GM23248 (cell line): Measurements from ENCODE around the gene JUN. TPM values are rescaled to one million over a fixed set of nuclear protein-coding genes. Genes with fewer than 3 reads are reported as not detected.
A peak's percentile ranks its signal among the peaks of the same experiment; 100 is the strongest.

Experiments used
- DNase-seq: peaks from one replicate; pipeline ENCODE4 v3.0.0-alpha.2; 2015
- H2AFZ ChIP-seq: fragments of 200-600 bp; sonication (generic); 2 replicates; pipeline ENCODE4 v1.6.1; 2016; ENCODE audit warnings: antibody characterized with exemption
- H3F3A ChIP-seq: fragments of 200-600 bp; sonication (generic); 2 replicates; pipeline ENCODE4 v1.6.1; 2016; ENCODE audit warnings: mild to moderate bottlenecking, antibody characterized with exemption, mixed run types; ENCODE audit not compliant: insufficient read depth
- H3K27ac ChIP-seq: fragments of 200-600 bp; sonication (generic); 2 replicates; pipeline ENCODE4 v1.5.1; 2016; ENCODE audit warnings: mild to moderate bottlenecking
- H3K27me3 ChIP-seq: fragments of 200-600 bp; sonication (generic); replicated peaks from 2 replicates; pipeline ENCODE4 v1.6.1; 2016; ENCODE audit warnings: mild to moderate bottlenecking; ENCODE audit not compliant: insufficient read depth
- H3K36me3 ChIP-seq: fragments of 200-600 bp; sonication (generic); 2 replicates; pipeline ENCODE4 v1.6.1; 2016; ENCODE audit warnings: low read depth, mild to moderate bottlenecking
- H3K4me1 ChIP-seq: fragments of 200-600 bp; sonication (generic); 2 replicates; pipeline ENCODE4 v1.6.1; 2016; ENCODE audit warnings: mild to moderate bottlenecking; ENCODE audit not compliant: insufficient read depth
- H3K4me2 ChIP-seq: fragments of 200-600 bp; sonication (generic); one replicate; pipeline ENCODE4 v1.6.1; 2016; ENCODE audit warnings: mild to moderate bottlenecking; ENCODE audit not compliant: unreplicated experiment
- H3K4me3 ChIP-seq: fragments of 200-600 bp; sonication (generic); 2 replicates; pipeline ENCODE4 v1.5.1; 2016; ENCODE audit warnings: mild to moderate bottlenecking
- H3K79me2 ChIP-seq: fragments of 200-600 bp; sonication (generic); 2 replicates; pipeline ENCODE4 v1.6.1; 2016; ENCODE audit warnings: mild to moderate bottlenecking; ENCODE audit not compliant: insufficient read depth
- H3K9ac ChIP-seq: fragments of 200-600 bp; sonication (generic); 2 replicates; pipeline ENCODE4 v1.6.1; 2016; ENCODE audit warnings: mild to moderate bottlenecking
- H3K9me2 ChIP-seq: fragments of 200-600 bp; sonication (generic); 2 replicates; pipeline ENCODE4 v1.6.1; 2016; ENCODE audit warnings: mixed run types, mild to moderate bottlenecking, moderate library complexity; ENCODE audit not compliant: insufficient read depth
- H3K9me3 ChIP-seq: fragments of 200-600 bp; sonication (generic); one replicate; pipeline ENCODE4 v1.6.1; 2017; ENCODE audit warnings: low read depth
- H4K20me1 ChIP-seq: fragments of 200-600 bp; sonication (generic); 2 replicates; pipeline ENCODE4 v1.6.0; 2016; ENCODE audit not compliant: insufficient read depth
- EZH2 ChIP-seq: fragments of 200-600 bp; sonication (generic); IDR thresholded peaks from 2 replicates; pipeline ENCODE4 v1.6.1; 2018; ENCODE audit warnings: antibody characterized with exemption, mild to moderate bottlenecking; ENCODE audit not compliant: insufficient read depth, poor library complexity, severe bottlenecking
- EZH2phosphoT487 ChIP-seq: fragments of 200-600 bp; sonication (generic); IDR thresholded peaks from 2 replicates; pipeline ENCODE4 v1.6.1; 2018; ENCODE audit warnings: antibody characterized with exemption, moderate library complexity, mild to moderate bottlenecking, low read depth; ENCODE audit not compliant: insufficient read depth
- WGBS, 2 experiments: methylation state at CpG; one replicate each; pipeline ENCODE4 v1.1.6; 2015 to 2017; ENCODE audit warnings: low lambda C conversion rate in 2 of 2, low coverage in 1 of 2; ENCODE audit errors: missing lambda C conversion rate in 2 of 2; 5-methylcytosine and 5-hydroxymethylcytosine counted together
- in situ Hi-C: fragments of 300-500 bp; cut with MboI; formaldehyde crosslinking; loops from 2 replicates; pipeline ENCODE4 v1.15.0; 2020
- polyA plus RNA-seq: library from polyadenylated mRNA; unstranded; fragments of >200 nt; fragmentation: Nextera tagmentation; extraction: Ambion mirVana; gene quantifications from 2 replicates; pipeline ENCODE4 v1.2.1, GENCODE V29; 2016
- total RNA-seq: library from RNA; depleted of rRNA; stranded (reverse); fragments of >200 nt; shearing (Covaris generic); gene quantifications from 2 replicates; pipeline ENCODE4 v1.2.3, GENCODE V29; 2014; rRNA removed

Gene JUN
- total and polyA plus RNA-seq, 2 experiments from 2014 or later, result 45.3 to 112 TPM

DNA sequence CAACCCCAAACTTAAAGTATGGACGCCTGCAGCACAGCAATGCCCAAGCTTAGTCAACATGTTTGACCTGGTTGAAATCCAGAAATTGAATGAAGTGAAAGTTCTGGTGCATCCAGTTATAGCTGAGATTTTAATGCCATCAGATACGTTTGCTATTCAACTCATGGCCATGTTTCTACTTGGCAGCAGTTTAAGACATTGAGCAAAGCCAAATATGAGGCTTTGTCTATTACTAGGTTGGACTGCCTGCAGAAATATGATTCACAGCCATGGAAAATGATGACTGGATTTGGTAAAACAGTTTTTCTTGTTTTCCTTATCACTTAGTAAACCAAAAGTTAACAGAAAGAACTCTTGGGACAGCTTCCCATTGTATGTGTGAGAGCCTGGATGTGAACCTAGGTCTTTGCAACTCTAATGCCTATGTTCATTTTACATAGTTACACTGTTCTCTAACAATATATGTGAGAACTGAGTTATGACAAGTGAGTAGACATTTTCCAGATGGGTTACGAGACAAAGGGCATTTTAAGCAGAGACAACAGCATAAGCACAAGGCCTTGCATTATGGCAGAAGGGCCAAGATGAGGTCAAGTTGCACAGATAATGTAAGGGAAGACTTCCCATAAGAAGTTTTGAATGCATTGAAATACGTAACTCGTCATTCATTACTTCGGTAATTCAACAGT lies 51.6 kb downstream of the JUN start:
- H3K4me1 ChIP-seq, result peaks cover 17% of the 10 kb centered on the region
- no peaks in the 10 kb centered on the region for H3K79me2 ChIP-seq
- H2AFZ ChIP-seq, result 0 out of 2 replicates have a peak overlapping the region, but pooled peaks have one; percentile 23
- in situ Hi-C loops, result loop anchor here (25.0 kb wide), 1 partner anchor 1205 kb away; the partner anchor contains the start of gene CYP2J2
- no peaks in the 10 kb centered on the region for H3K36me3 ChIP-seq
- peak overlapping the region; percentile 13 for H3K4me2 ChIP-seq
- peaks cover 23% of the 10 kb centered on the region for H3F3A ChIP-seq
- no peak overlapping the region for H3K4me3 ChIP-seq
- TF ChIP-seq EZH2phosphoT487 (no peak), EZH2 (no peak)
- peak overlapping the region; percentile 77 for H3K27ac ChIP-seq
- no peaks in the 10 kb centered on the region; the same call in 1 of the 2 replicates for H3K9me2 ChIP-seq
- WGBS, 2 experiments, result 73 to 76% methylated on average over 6 of the region's 6 CpGs
- peak; percentile 76 for DNase-seq
- no peaks in the 10 kb centered on the region for H3K27me3 ChIP-seq
- H3K9ac ChIP-seq, result no peak overlapping the region
- H3K9me3 ChIP-seq, result no peaks in the 10 kb centered on the region
- H4K20me1 ChIP-seq, result no peaks in the 10 kb centered on the region

Other genes with a start within 250 kb of the JUN start
- gene OMA1, start 237.3 kb downstream of the JUN start, total RNA-seq, result 9.0 and 13.2 TPM in 2 replicates
- gene OMA1, start 237.3 kb downstream of the JUN start, polyA plus RNA-seq, result 13.8 and 14.0 TPM in 2 replicates
- gene TACSTD2, start 206.8 kb downstream of the JUN start, total RNA-seq, result 1.5 and 1.6 TPM in 2 replicates
- gene TACSTD2, start 206.8 kb downstream of the JUN start, polyA plus RNA-seq, result 1.6 and 1.8 TPM in 2 replicates
- gene MYSM1, start 84.0 kb downstream of the JUN start, total RNA-seq, result 16.4 and 24.4 TPM in 2 replicates
- 9.3 and 9.5 TPM in 2 replicates for gene MYSM1, start 84.0 kb downstream of the JUN start, polyA plus RNA-seq